HepG2 (cell line): ENCODE data around the gene FKBP8. TPM values are rescaled to one million over a fixed set of nuclear protein-coding genes. Genes with fewer than 3 reads are reported as not detected.

Experiments used
- ATAC-seq: fragments of 200-7000 bp; cut with Tn5 transposase; 3 replicates; pipeline ENCODE4 v1.9.1; 2020; ENCODE audit warnings: mild to moderate bottlenecking, moderate library complexity
- BruUV-seq: library from RNA; stranded (reverse); fragments of 400-500 nt; replicated peaks from 2 replicates; lab custom pipeline; 2021; lab: Mats Ljungman, UMichigan
- CTCF ChIA-PET: fragments of 300-600 bp; formaldehyde crosslinking; extraction: SDS; loops from one replicate; lab custom pipeline; 2021; ENCODE audit warnings: low total read pairs, inconsistent platforms, low intra/inter-chr PET ratio; lab: Yijun Ruan, JAX
- POLR2A ChIA-PET: fragments of 350-600 bp; sonication (Branson Sonifier 250); formaldehyde crosslinking; loops from one replicate; lab custom pipeline; 2020; ENCODE audit warnings: antibody characterized with exemption, inconsistent platforms; lab: Yijun Ruan, JAX
- DNase-seq: peaks from one replicate; pipeline ENCODE4 v3.0.0-alpha.2; 2015; ENCODE audit warnings: low spot score
- FAIRE-seq: peaks from 3 replicates; lab custom pipeline; 2011; peaks lifted over from hg19 to GRCh38; lab: Jason Lieb, UNC
- H2AFZ ChIP-seq: one replicate; pipeline ENCODE4 v1.6.1; 2011; ENCODE audit warnings: low read length, inconsistent platforms
- H3K27ac ChIP-seq: fragments of 300-600 bp; 3 replicates; pipeline ENCODE4 v1.8.0; 2011; ENCODE audit warnings: mixed run types, mild to moderate bottlenecking, mixed read lengths, low read length, inconsistent platforms; ENCODE audit not compliant: insufficient read depth; ENCODE audit errors: extremely low read length
- H3K27me3 ChIP-seq, 2 experiments: fragments of 200-600 bp in 1 of 2; 2 replicates in 1 of 2; 3 replicates in 1 of 2; pipeline versions ENCODE4 v1.6.0 to v1.8.0; 2011; ENCODE audit warnings: low read length in 2 of 2, mild to moderate bottlenecking in 2 of 2, moderate library complexity in 2 of 2, inconsistent platforms in 1 of 2; ENCODE audit not compliant: insufficient read depth in 2 of 2, control insufficient read depth in 1 of 2
- H3K36me3 ChIP-seq, 2 experiments: fragments of 200-600 bp in 1 of 2; replicated peaks in 1 of 2; 2 replicates in 1 of 2; 3 replicates in 1 of 2; pipeline versions ENCODE4 v1.5.1 to v1.8.0; 2011; ENCODE audit warnings: low read length in 2 of 2, inconsistent platforms in 1 of 2; ENCODE audit not compliant: insufficient read depth in 2 of 2, control insufficient read depth in 1 of 2
- H3K4me1 ChIP-seq: 2 replicates; pipeline ENCODE4 v1.5.1; 2012; ENCODE audit warnings: low read length, inconsistent platforms; ENCODE audit not compliant: insufficient read depth
- H3K4me2 ChIP-seq: 2 replicates; pipeline ENCODE4 v1.6.0; 2011; ENCODE audit warnings: low read depth, low read length, inconsistent platforms
- H3K4me3 ChIP-seq, 3 experiments: fragments of 200-600 bp in 1 of 3; sonication (generic), shearing (Covaris generic) in 1 of 3; replicated peaks in 1 of 3; 2 replicates each; pipeline ENCODE4 v1.5.1; 2011 to 2016; ENCODE audit warnings: low read length in 3 of 3, inconsistent platforms in 2 of 3, low read depth in 2 of 3, mild to moderate bottlenecking in 2 of 3, control low read depth in 1 of 3, mixed read lengths in 1 of 3; ENCODE audit not compliant: insufficient read depth in 1 of 3
- H3K79me2 ChIP-seq: one replicate; pipeline ENCODE4 v1.6.1; 2011; ENCODE audit warnings: low read length, inconsistent platforms; ENCODE audit not compliant: insufficient read depth
- H3K9ac ChIP-seq: 2 replicates; pipeline ENCODE4 v1.6.0; 2011; ENCODE audit warnings: mild to moderate bottlenecking, low read depth, low read length, inconsistent platforms; ENCODE audit not compliant: insufficient read depth
- H3K9me3 ChIP-seq: 2 replicates; pipeline ENCODE4 v1.5.1; 2012; ENCODE audit warnings: mild to moderate bottlenecking, low read length
- H4K20me1 ChIP-seq: 2 replicates; pipeline ENCODE4 v1.6.0; 2011; ENCODE audit warnings: inconsistent platforms, mild to moderate bottlenecking, low read length, moderate library complexity; ENCODE audit not compliant: insufficient read depth
- CHD2 ChIP-seq: IDR thresholded peaks from 2 replicates; pipeline ENCODE4 v1.6.1; 2011; ENCODE audit warnings: low read depth, low read length, improper control_type of control experiment
- HNF4G ChIP-seq, 2 experiments: sonication (generic) in 1 of 2; formaldehyde crosslinking in 1 of 2; IDR thresholded peaks; 2 replicates each; pipeline versions ENCODE4 v1.4.0 to v1.6.1; 2011 to 2020; ENCODE audit warnings: borderline replicate concordance in 2 of 2, low read depth in 2 of 2, mild to moderate bottlenecking in 2 of 2, low read length in 1 of 2, missing genetic modification reagents in 1 of 2, moderate library complexity in 1 of 2
- MTA1 ChIP-seq: sonication (generic); formaldehyde crosslinking; IDR thresholded peaks from 2 replicates; pipeline ENCODE4 v1.4.0; 2020; ENCODE audit warnings: missing genetic modification reagents, mild to moderate bottlenecking, borderline replicate concordance
- NFRKB ChIP-seq: fragments of 450-650 bp; IDR thresholded peaks from 2 replicates; pipeline ENCODE4 v1.6.1; 2017
- NR2F6 ChIP-seq, 2 experiments: IDR thresholded peaks; 2 replicates each; pipeline ENCODE4 v1.6.1; 2016; ENCODE audit warnings: antibody characterized with exemption in 1 of 2, mild to moderate bottlenecking in 1 of 2
- ZFP41 ChIP-seq: sonication (generic); formaldehyde crosslinking; IDR thresholded peaks from 2 replicates; pipeline ENCODE4 v1.4.0; 2020; ENCODE audit warnings: mild to moderate bottlenecking, missing genetic modification reagents, borderline replicate concordance
- ZFP62 ChIP-seq: sonication (generic); formaldehyde crosslinking; IDR thresholded peaks from 2 replicates; pipeline ENCODE4 v1.4.0; 2020; ENCODE audit warnings: missing genetic modification reagents
- ZNF205 ChIP-seq: IDR thresholded peaks from 2 replicates; pipeline ENCODE4 v1.6.1; 2018; ENCODE audit warnings: missing biosample characterization, missing genetic modification reagents
- ZNF232 ChIP-seq: sonication (generic); formaldehyde crosslinking; IDR thresholded peaks from 2 replicates; pipeline ENCODE4 v1.4.0; 2020; ENCODE audit warnings: missing genetic modification reagents, borderline replicate concordance
- ZNF260 ChIP-seq: sonication (generic); formaldehyde crosslinking; IDR thresholded peaks from 2 replicates; pipeline ENCODE4 v1.4.0; 2020; ENCODE audit warnings: missing genetic modification reagents, low read depth, mild to moderate bottlenecking, borderline replicate concordance
- ZNF33A ChIP-seq: sonication (generic); formaldehyde crosslinking; IDR thresholded peaks from 2 replicates; pipeline ENCODE4 v1.5.1; 2020; ENCODE audit warnings: missing genetic modification reagents, mild to moderate bottlenecking, moderate library complexity, borderline replicate concordance
- ZNF589 ChIP-seq: sonication (generic); formaldehyde crosslinking; conservative IDR thresholded peaks from 2 replicates; pipeline ENCODE4 v1.8.0; 2022; ENCODE audit warnings: mild to moderate bottlenecking, moderate library complexity, missing genetic modification reagents
- ZSCAN20 ChIP-seq: sonication (generic); formaldehyde crosslinking; IDR thresholded peaks from 2 replicates; pipeline ENCODE4 v1.4.0; 2020; ENCODE audit warnings: missing genetic modification reagents, mild to moderate bottlenecking, borderline replicate concordance
- ZSCAN25 ChIP-seq: sonication (generic); formaldehyde crosslinking; IDR thresholded peaks from 2 replicates; pipeline ENCODE4 v1.8.0; 2022; ENCODE audit warnings: mild to moderate bottlenecking, missing genetic modification reagents
- WGBS: methylation state at CpG from one replicate; pipeline ENCODE4 v1.1.6; 2017; ENCODE audit warnings: low lambda C conversion rate; 5-methylcytosine and 5-hydroxymethylcytosine counted together
- in situ Hi-C: cut with HindIII; loops from 2 replicates; pipeline ENCODE4 v1.10.0; 2017; ENCODE audit warnings: low pct_unique_long_range_greater_than_20kb; ENCODE audit not compliant: extremely low pct_ligation_motif_present
- intact Hi-C: fragments of 100-400 bp; cut with micrococcal nuclease; formaldehyde crosslinking; loops from one replicate; pipeline ENCODE4 v1.10.0; 2022; ENCODE audit not compliant: unreplicated experiment
- polyA plus RNA-seq, 8 experiments: library from polyadenylated mRNA; depleted of rRNA in 3 of 8; stranded (reverse) in 7 of 8; unstranded in 1 of 8; fragments of >200 nt; fragmentation: Illumina TruSeq in 4 of 8; extraction: Trizol in 4 of 8; gene quantifications; 2 replicates each; pipeline versions ENCODE4 v1.2.1 to v1.2.3, GENCODE V29; 2011 to 2016; ENCODE audit warnings: low read depth in 4 of 8, missing spikeins in 1 of 8, mixed read lengths in 1 of 8; ENCODE audit not compliant: insufficient read depth in 1 of 8
- total RNA-seq, 5 experiments: library from RNA; depleted of rRNA; stranded (reverse); fragments of >200 nt; fragmentation: Illumina TruSeq; extraction: Trizol; gene quantifications; 2 replicates each; pipeline ENCODE4 v1.2.3, GENCODE V29; 2016; ENCODE audit warnings: low read depth in 1 of 5
- TF ChIP-seq, protein P1 (sequence below): IDR thresholded peaks from 2 replicates; pipeline ENCODE4 v1.6.1; 2016; ENCODE audit warnings: missing compliant biosample characterization, missing genetic modification reagents, borderline replicate concordance
- TF ChIP-seq, protein P2 (sequence below): sonication (generic); formaldehyde crosslinking; IDR thresholded peaks from 2 replicates; pipeline ENCODE4 v1.8.1; 2023; ENCODE audit warnings: mild to moderate bottlenecking, missing genetic modification reagents
- TF ChIP-seq, protein P3 (sequence below): sonication (generic); formaldehyde crosslinking; IDR thresholded peaks from 2 replicates; pipeline ENCODE4 v1.4.0; 2020; ENCODE audit warnings: missing genetic modification reagents, borderline replicate concordance

The FKBP8 gene
- total and polyA plus RNA-seq, 2 of the 13 experiments (the other 11 are each of a cell fraction or from before 2014, with no cell fraction given): 81.7 to 93.9 TPM

DNA sequence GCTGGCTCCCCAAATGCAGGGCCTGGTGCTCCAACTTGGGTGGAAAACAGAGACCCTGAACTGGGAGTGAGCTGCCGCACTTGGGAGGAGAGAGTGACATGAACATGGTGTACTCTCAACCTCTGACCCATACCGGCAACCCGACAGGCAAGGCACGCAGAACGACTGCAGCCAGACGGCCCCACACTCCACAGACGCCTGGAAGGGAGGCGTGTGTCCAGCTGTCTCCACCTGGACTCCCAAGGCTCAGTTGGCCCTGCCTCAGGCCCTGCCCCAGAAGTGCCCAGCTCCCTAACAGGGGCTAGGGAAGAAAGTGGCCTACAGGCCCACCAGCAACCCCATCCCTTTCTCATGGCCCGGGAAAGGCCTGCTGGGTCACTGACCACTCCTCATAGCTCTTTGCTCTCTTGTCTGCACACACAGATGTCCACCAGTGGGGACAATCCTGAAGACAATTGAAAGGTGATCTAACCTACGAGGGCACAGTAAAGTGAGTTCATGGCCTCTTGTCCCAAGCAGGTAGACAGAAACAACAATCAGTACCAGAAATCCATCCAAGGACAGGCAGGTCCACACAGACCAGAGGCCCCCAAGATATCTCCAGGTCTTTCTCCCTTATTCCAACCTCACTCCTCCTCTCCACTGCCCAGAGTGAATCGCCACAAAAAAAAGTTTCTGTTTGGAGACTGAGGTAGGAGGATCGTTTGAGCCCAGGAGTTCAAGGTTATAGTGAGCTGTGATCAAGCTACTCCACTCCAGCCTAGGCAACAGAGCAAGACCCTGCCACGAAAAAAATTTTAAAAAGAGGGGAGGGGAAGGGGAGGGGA is 49.7 kb downstream of the FKBP8 start:
- intact Hi-C loops: no loop called here
- 21% methylated on average over 5 of the region's 13 CpGs for WGBS
- DNase-seq (no peak), ATAC-seq (peak; percentile 42), FAIRE-seq (peak; percentile 44)
- Histone ChIP-seq H3K4me1 (peaks cover 62% of the 10 kb centered on the region), H3K27ac (peak overlapping the region; percentile 42), H4K20me1 (peaks cover 85% of the 10 kb centered on the region), H3K27me3 (no peaks in the 10 kb centered on the region), H2AFZ (no peak overlapping the region), H3K9ac (no peak overlapping the region; the same call in 1 of the 2 replicates), H3K9me3 (no peaks in the 10 kb centered on the region), H3K4me3 (no peak overlapping the region), H3K79me2 (peaks cover 84% of the 10 kb centered on the region), H3K4me2 (peak overlapping the region; percentile 49), H3K36me3 (no peaks in the 10 kb centered on the region; a peak in 2 of 5 replicates)
- POLR2A ChIA-PET: interaction anchor here (0.6 to 2.3 kb wide), 6 partner anchors 11 to 65 kb away, joined by 3 to 10 read pairs (median 5); no protein-coding TSS in a partner anchor
- BruUV-seq: no TSS peak
- CTCF ChIA-PET: no interaction called here
- in situ Hi-C loops: no loop called here
- TF ChIP-seq ZSCAN20 (no peak), ZNF33A (CRISPR knock-in tag) (no peak), ZSCAN25 (CRISPR knock-in tag) (no peak), ZNF205 (CRISPR knock-in tag) (no peak), ZNF589 (CRISPR knock-in tag) (no peak), HNF4G (IDR thresholded peaks at IDR 0.05; ENCODE audit: borderline replicate concordance, low read depth, low read length) (no peak), HNF4G (CRISPR knock-in tag; IDR thresholded peaks at IDR 0.05; ENCODE audit: borderline replicate concordance, low read depth) (no peak), ZNF260 (no peak), ZFP41 (CRISPR knock-in tag) (no peak), MTA1 (CRISPR knock-in tag) (peak; percentile 48; the same call in 1 of the 2 replicates), NFRKB (no peak), NR2F6 (IDR thresholded peaks at IDR 0.05) (no peak), NR2F6 (CRISPR knock-in tag; IDR thresholded peaks at IDR 0.05) (no peak), CHD2 (no peak), ZFP62 (CRISPR knock-in tag) (no peak), ZNF232 (CRISPR knock-in tag) (no peak)
- TF ChIP-seq, protein P1, sequence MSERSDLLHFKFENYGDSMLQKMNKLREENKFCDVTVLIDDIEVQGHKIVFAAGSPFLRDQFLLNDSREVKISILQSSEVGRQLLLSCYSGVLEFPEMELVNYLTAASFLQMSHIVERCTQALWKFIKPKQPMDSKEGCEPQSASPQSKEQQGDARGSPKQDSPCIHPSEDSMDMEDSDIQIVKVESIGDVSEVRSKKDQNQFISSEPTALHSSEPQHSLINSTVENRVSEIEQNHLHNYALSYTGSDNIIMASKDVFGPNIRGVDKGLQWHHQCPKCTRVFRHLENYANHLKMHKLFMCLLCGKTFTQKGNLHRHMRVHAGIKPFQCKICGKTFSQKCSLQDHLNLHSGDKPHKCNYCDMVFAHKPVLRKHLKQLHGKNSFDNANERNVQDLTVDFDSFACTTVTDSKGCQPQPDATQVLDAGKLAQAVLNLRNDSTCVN (CRISPR knock-in tag): no peak
- TF ChIP-seq, protein P2, sequence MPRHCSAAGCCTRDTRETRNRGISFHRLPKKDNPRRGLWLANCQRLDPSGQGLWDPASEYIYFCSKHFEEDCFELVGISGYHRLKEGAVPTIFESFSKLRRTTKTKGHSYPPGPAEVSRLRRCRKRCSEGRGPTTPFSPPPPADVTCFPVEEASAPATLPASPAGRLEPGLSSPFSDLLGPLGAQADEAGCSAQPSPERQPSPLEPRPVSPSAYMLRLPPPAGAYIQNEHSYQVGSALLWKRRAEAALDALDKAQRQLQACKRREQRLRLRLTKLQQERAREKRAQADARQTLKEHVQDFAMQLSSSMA: 0 out of 2 replicates have a peak, but pooled peaks have one; percentile 54
- TF ChIP-seq, protein P3, sequence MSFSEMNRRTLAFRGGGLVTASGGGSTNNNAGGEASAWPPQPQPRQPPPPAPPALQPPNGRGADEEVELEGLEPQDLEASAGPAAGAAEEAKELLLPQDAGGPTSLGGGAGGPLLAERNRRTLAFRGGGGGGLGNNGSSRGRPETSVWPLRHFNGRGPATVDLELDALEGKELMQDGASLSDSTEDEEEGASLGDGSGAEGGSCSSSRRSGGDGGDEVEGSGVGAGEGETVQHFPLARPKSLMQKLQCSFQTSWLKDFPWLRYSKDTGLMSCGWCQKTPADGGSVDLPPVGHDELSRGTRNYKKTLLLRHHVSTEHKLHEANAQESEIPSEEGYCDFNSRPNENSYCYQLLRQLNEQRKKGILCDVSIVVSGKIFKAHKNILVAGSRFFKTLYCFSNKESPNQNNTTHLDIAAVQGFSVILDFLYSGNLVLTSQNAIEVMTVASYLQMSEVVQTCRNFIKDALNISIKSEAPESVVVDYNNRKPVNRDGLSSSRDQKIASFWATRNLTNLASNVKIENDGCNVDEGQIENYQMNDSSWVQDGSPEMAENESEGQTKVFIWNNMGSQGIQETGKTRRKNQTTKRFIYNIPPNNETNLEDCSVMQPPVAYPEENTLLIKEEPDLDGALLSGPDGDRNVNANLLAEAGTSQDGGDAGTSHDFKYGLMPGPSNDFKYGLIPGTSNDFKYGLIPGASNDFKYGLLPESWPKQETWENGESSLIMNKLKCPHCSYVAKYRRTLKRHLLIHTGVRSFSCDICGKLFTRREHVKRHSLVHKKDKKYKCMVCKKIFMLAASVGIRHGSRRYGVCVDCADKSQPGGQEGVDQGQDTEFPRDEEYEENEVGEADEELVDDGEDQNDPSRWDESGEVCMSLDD (CRISPR knock-in tag): no peak
